Right atrium auricular region (tissue), 2 donors: ENCODE data around the gene PRRT1. TPM values are rescaled to one million over a fixed set of nuclear protein-coding genes. Genes with fewer than 3 reads are reported as not detected.

Source experiments
- DNase-seq: peaks from one replicate; pipeline ENCODE4 v3.0.0-alpha.2; 2019; ENCODE audit warnings: low spot score
- H3K27ac ChIP-seq, 2 donors: fragments of 200-600 bp; sonication (generic); 1 replicate in 1 of 2; 2 replicates in 1 of 2; pipeline ENCODE4 v1.5.1; 2016 to 2019
- H3K27me3 ChIP-seq, 2 donors: fragments of 200-600 bp; sonication (generic); one replicate each; pipeline versions ENCODE4 v1.5.1 to v1.6.0; 2017 to 2019
- H3K36me3 ChIP-seq: fragments of 200-600 bp; sonication (generic); one replicate; pipeline ENCODE4 v1.5.1; 2016
- H3K4me1 ChIP-seq, 2 donors: fragments of 200-600 bp; sonication (generic); one replicate each; pipeline versions ENCODE4 v1.5.1 to v1.6.0; 2017 to 2019
- H3K4me3 ChIP-seq, 2 donors: fragments of 200-600 bp; sonication (generic); 1 replicate in 1 of 2; 2 replicates in 1 of 2; pipeline ENCODE4 v1.5.1; 2017 to 2019; ENCODE audit warnings: mild to moderate bottlenecking in 1 of 2, moderate library complexity in 1 of 2
- H3K9me3 ChIP-seq, 2 donors: fragments of 200-600 bp; sonication (generic); one replicate each; pipeline ENCODE4 v1.5.1; 2019
- CTCF ChIP-seq, 2 donors: fragments of 200-600 bp; sonication (generic); IDR thresholded peaks; one replicate each; pipeline ENCODE4 v1.5.1; 2019; ENCODE audit warnings: antibody characterized with exemption in 2 of 2
- total RNA-seq, 2 donors: library from RNA; depleted of rRNA; stranded (reverse); fragments of >200 nt; gene quantifications; one replicate each; pipeline ENCODE4 v1.1.0, GENCODE V29; 2016

PRRT1 gene
- total RNA-seq, 2 donors from 2014 or later: 0.70 to 1.1 TPM

DNA sequence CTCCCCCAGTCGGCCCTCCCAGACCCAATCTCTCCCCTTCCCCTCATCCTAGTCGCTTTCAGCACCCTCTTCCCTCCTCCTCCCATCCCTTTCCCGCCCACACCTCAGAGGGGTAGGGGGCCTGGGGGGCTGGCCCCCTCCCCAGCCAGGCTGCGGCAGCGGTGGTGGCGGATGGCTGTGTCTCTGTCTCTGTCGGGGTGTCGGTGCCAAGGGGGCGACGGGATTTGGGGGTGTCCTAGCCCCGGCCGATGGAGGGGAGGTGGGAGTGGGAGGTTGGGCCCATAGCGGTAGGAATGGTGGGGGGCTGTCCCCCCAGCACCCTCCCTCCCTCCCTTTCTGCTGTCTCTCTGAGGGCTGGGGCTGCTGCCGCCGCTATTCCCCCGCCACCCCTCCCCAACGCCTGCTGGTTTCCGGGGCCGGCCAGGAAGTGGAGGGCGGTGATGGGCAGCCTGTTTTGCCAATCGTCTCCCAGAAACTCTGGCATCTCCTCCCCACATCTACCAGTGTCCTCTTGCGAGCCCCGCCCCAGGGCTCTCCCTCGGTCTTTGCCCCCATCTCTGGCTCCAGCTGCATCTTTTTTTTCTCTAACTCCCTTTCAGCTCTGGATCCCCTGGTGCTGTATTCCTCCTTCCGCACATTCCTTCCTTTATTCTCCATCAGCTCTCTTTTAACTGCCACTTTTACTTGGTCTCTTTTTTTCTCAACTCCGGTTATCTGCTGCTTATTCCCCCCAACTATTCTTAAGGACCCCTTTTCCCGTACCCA is 24.2 kb upstream of the PRRT1 start, which contains the start of gene AGPAT1:
AGPAT1 (minus strand) TSS at position 374 of the 765 bp plus-strand sequence. CDS start 4,588 bp downstream, outside the sequence.
- peak; percentile 94 for DNase-seq
- no peaks in the 10 kb centered on the region for H3K9me3 ChIP-seq
- TF ChIP-seq CTCF (IDR thresholded peaks at IDR 0.05): no peak
- no peaks in the 10 kb centered on the region for H3K27me3 ChIP-seq
- peaks cover 11% of the 10 kb centered on the region for H3K36me3 ChIP-seq
- H3K4me3 ChIP-seq: peak within 1 kb of the TSS; percentile 88 to 95
- peak within 1 kb of the TSS; percentile 92 to 94 for H3K27ac ChIP-seq
- H3K4me1 ChIP-seq: peaks cover 0 to 50% of the 10 kb centered on the region in 2 donors

DNA sequence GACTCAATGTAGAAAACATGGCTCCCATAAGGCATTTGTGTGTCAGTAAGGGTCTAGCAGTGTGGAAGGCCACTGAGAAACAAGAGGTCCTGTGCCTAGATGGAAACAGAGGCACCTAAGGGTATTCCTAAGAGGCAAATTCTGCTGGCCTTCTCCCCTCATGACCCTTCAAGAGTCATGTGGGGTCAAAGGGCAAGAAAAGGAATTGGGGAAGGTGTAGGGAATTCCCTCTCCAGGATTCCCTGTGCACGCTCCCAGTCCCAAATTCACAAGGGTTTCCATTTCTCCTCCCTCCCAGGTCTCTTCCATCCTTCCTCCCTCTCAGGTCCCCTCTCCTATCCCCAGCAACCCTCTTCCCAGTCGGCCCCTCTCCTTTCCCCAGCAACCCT is 23.6 kb upstream of the PRRT1 start:
- Histone ChIP-seq H3K27ac (peak overlapping the region; percentile 92 to 94), H3K4me1 (peaks cover 0 to 45% of the 10 kb centered on the region in 2 donors), H3K36me3 (peaks cover 8% of the 10 kb centered on the region), H3K9me3 (no peaks in the 10 kb centered on the region), H3K4me3 (peak overlapping the region; percentile 88 to 95), H3K27me3 (no peaks in the 10 kb centered on the region)
- no peak for TF ChIP-seq CTCF (IDR thresholded peaks at IDR 0.05)
- no peak for DNase-seq

- H3K4me3 ChIP-seq: no peak overlapping the region
- peaks cover 0 to 36% of the 10 kb centered on the region in 2 donors for H3K4me1 ChIP-seq
- no peak overlapping the region for H3K27ac ChIP-seq
- H3K27me3 ChIP-seq: no peaks in the 10 kb centered on the region
- no peak for TF ChIP-seq CTCF (IDR thresholded peaks at IDR 0.05)
- no peaks in the 10 kb centered on the region for H3K9me3 ChIP-seq
- DNase-seq: no peak
- peaks cover 11% of the 10 kb centered on the region for H3K36me3 ChIP-seq
Observed at GRCh38 chr6:32174416-32174815, 22.7 kb upstream of the PRRT1 start.

GRCh38 chr6:32173051-32173727 is 21.4 kb upstream of the PRRT1 start:
- DNase-seq: no peak
- TF ChIP-seq CTCF (IDR thresholded peaks at IDR 0.05): no peak
- no peaks in the 10 kb centered on the region for H3K27me3 ChIP-seq
- H3K4me1 ChIP-seq: peaks cover 0 to 27% of the 10 kb centered on the region in 2 donors
- no peaks in the 10 kb centered on the region for H3K9me3 ChIP-seq
- H3K36me3 ChIP-seq: peaks cover 22% of the 10 kb centered on the region
- H3K4me3 ChIP-seq: no peak overlapping the region
- no peak overlapping the region for H3K27ac ChIP-seq

DNA sequence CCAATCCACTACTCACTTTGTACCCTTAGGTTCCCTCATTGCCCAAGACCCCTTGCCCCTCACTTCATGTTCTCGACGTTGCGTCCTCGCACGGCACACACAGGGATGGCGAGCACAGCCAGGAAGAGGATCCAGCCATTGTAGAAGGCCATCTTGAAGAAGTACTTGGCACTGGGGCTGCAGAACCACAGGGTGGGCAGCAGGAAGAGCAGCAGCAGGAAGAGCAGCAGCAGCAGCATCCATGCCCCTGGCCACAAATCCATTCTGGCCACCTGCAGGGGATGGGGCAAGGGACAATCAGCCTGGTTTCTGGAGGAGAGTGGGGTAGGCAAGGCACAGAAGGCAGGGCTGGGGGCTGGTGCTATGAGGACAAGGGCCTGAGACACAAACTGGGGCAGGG is 19.5 kb upstream of the PRRT1 start:
- DNase-seq: no peak
- Histone ChIP-seq H3K36me3 (peaks cover 39% of the 10 kb centered on the region), H3K27ac (no peak overlapping the region), H3K4me1 (peaks cover 0 to 15% of the 10 kb centered on the region in 2 donors), H3K9me3 (no peaks in the 10 kb centered on the region), H3K27me3 (no peaks in the 10 kb centered on the region), H3K4me3 (no peak overlapping the region)
- TF ChIP-seq CTCF (IDR thresholded peaks at IDR 0.05): no peak
